Hepatocyte (in vitro differentiated cells): ENCODE results near the gene CIDEB. TPM values are rescaled to one million over a fixed set of nuclear protein-coding genes. Genes with fewer than 3 reads are reported as not detected.

ENCODE experiments used
- DNase-seq: peaks from one replicate; pipeline ENCODE4 v3.0.0-alpha.2; 2016; ENCODE audit warnings: low spot score
- H2AFZ ChIP-seq: fragments of 200-600 bp; sonication (generic); 2 replicates; pipeline ENCODE4 v1.6.0; 2016; ENCODE audit warnings: antibody characterized with exemption, mild to moderate bottlenecking
- H3K27ac ChIP-seq: fragments of 200-600 bp; sonication (generic); 2 replicates; pipeline ENCODE4 v1.5.1; 2016; ENCODE audit warnings: mild to moderate bottlenecking
- H3K27me3 ChIP-seq: fragments of 200-600 bp; sonication (generic); 2 replicates; pipeline ENCODE4 v1.6.1; 2016
- H3K36me3 ChIP-seq: fragments of 200-600 bp; sonication (generic); replicated peaks from 2 replicates; pipeline ENCODE4 v1.5.1; 2016; ENCODE audit warnings: low read depth; ENCODE audit not compliant: insufficient read depth
- H3K4me1 ChIP-seq: fragments of 200-600 bp; sonication (generic); 2 replicates; pipeline ENCODE4 v1.5.1; 2016; ENCODE audit warnings: mild to moderate bottlenecking, moderate library complexity; ENCODE audit not compliant: insufficient read depth
- H3K4me2 ChIP-seq: fragments of 200-600 bp; sonication (generic); 2 replicates; pipeline ENCODE4 v1.6.0; 2016
- H3K4me3 ChIP-seq: fragments of 200-600 bp; sonication (generic); 2 replicates; pipeline ENCODE4 v1.5.1; 2016; ENCODE audit warnings: mild to moderate bottlenecking
- H3K79me2 ChIP-seq: fragments of 200-600 bp; sonication (generic); 2 replicates; pipeline ENCODE4 v1.6.0; 2017; ENCODE audit warnings: mild to moderate bottlenecking
- H3K9me2 ChIP-seq: fragments of 200-600 bp; sonication (generic); replicated peaks from 2 replicates; pipeline ENCODE4 v1.6.0; 2017; ENCODE audit warnings: mild to moderate bottlenecking; ENCODE audit not compliant: insufficient read depth
- H3K9me3 ChIP-seq: fragments of 200-600 bp; sonication (generic); 2 replicates; pipeline ENCODE4 v1.5.1; 2016; ENCODE audit warnings: low read depth, mild to moderate bottlenecking
- H4K20me1 ChIP-seq: fragments of 200-600 bp; sonication (generic); 2 replicates; pipeline ENCODE4 v1.6.0; 2016; ENCODE audit warnings: mild to moderate bottlenecking; ENCODE audit not compliant: insufficient read depth, poor library complexity, severe bottlenecking
- EZH2 ChIP-seq: fragments of 200-600 bp; sonication (generic); IDR thresholded peaks from 2 replicates; pipeline ENCODE4 v1.6.1; 2016; ENCODE audit warnings: antibody characterized with exemption, mild to moderate bottlenecking, borderline replicate concordance
- EZH2phosphoT487 ChIP-seq: fragments of 200-600 bp; sonication (generic); IDR thresholded peaks from one replicate; pipeline ENCODE4 v1.6.1; 2018; ENCODE audit warnings: antibody characterized with exemption, mild to moderate bottlenecking, low read depth, moderate library complexity; ENCODE audit not compliant: unreplicated experiment, severe bottlenecking
- WGBS: methylation state at CpG from one replicate; pipeline ENCODE4 v1.1.6; 2016; ENCODE audit warnings: low lambda C conversion rate; ENCODE audit errors: missing lambda C conversion rate; 5-methylcytosine and 5-hydroxymethylcytosine counted together
- polyA plus RNA-seq: library from polyadenylated mRNA; unstranded; fragments of >200 nt; fragmentation: Nextera tagmentation; extraction: Ambion mirVana; gene quantifications from 2 replicates; pipeline ENCODE4 v1.2.1, GENCODE V29; 2016
- total RNA-seq: library from RNA; depleted of rRNA; stranded (reverse); fragments of >200 nt; gene quantifications from 2 replicates; pipeline ENCODE4 v1.2.3, GENCODE V29; 2014
- TF ChIP-seq, protein P1 (sequence below): fragments of 200-600 bp; sonication (generic); IDR thresholded peaks from 2 replicates; pipeline ENCODE4 v1.5.1; 2016; ENCODE audit warnings: antibody characterized with exemption, mild to moderate bottlenecking; ENCODE audit not compliant: poor library complexity

CIDEB gene
- total and polyA plus RNA-seq, 2 experiments from 2014 or later = 43.0 to 59.9 TPM

- TF ChIP-seq EZH2phosphoT487 = no peak
- TF ChIP-seq EZH2 = no peak
- TF ChIP-seq, protein P1, sequence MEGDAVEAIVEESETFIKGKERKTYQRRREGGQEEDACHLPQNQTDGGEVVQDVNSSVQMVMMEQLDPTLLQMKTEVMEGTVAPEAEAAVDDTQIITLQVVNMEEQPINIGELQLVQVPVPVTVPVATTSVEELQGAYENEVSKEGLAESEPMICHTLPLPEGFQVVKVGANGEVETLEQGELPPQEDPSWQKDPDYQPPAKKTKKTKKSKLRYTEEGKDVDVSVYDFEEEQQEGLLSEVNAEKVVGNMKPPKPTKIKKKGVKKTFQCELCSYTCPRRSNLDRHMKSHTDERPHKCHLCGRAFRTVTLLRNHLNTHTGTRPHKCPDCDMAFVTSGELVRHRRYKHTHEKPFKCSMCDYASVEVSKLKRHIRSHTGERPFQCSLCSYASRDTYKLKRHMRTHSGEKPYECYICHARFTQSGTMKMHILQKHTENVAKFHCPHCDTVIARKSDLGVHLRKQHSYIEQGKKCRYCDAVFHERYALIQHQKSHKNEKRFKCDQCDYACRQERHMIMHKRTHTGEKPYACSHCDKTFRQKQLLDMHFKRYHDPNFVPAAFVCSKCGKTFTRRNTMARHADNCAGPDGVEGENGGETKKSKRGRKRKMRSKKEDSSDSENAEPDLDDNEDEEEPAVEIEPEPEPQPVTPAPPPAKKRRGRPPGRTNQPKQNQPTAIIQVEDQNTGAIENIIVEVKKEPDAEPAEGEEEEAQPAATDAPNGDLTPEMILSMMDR = no peak
- H3K9me2 ChIP-seq = no peaks in the 10 kb centered on the region
- H3K79me2 ChIP-seq = peaks cover 29% of the 10 kb centered on the region
- H3K27ac ChIP-seq = peak overlapping the region; percentile 88
- H2AFZ ChIP-seq = peak overlapping the region; percentile 67
- peaks cover 20% of the 10 kb centered on the region for H3K4me1 ChIP-seq
- 40% methylated on average over 16 of the region's 16 CpGs for WGBS
- DNase-seq = no peak
- H3K9me3 ChIP-seq = no peaks in the 10 kb centered on the region
- peak overlapping the region; percentile 87 for H3K4me3 ChIP-seq
- H3K36me3 ChIP-seq = no peaks in the 10 kb centered on the region
- H3K4me2 ChIP-seq = peak overlapping the region; percentile 85
- no peaks in the 10 kb centered on the region for H4K20me1 ChIP-seq
- no peaks in the 10 kb centered on the region for H3K27me3 ChIP-seq
Observed at GRCh38 chr14:24300326-24300980, 7.3 kb downstream of the CIDEB start.

- Histone ChIP-seq H4K20me1 (no peaks in the 10 kb centered on the region), H3K79me2 (peaks cover 29% of the 10 kb centered on the region), H3K4me3 (peak within 1 kb of the TSS; percentile 87), H3K9me2 (no peaks in the 10 kb centered on the region), H3K27me3 (no peaks in the 10 kb centered on the region), H3K4me1 (peaks cover 20% of the 10 kb centered on the region), H3K27ac (peak within 1 kb of the TSS; percentile 95), H2AFZ (peak within 1 kb of the TSS; percentile 67), H3K4me2 (peak within 1 kb of the TSS; percentile 85), H3K36me3 (no peaks in the 10 kb centered on the region), H3K9me3 (no peaks in the 10 kb centered on the region)
- TF ChIP-seq EZH2phosphoT487 (no peak), EZH2 (no peak)
- TF ChIP-seq, protein P1 = no peak
- peak; percentile 96 for DNase-seq
- 2% methylated on average over 75 of the region's 75 CpGs for WGBS
Observed at GRCh38 chr14:24299255-24300191, 8.3 kb downstream of the CIDEB start, which contains the start of the genes DHRS1 and NOP9. TSS of gene DHRS1 (minus strand) at chr14:24299780. CDS start at chr14:24299106, 674 bp downstream. TSS of gene NOP9 (plus strand) at chr14:24299850. CDS start at chr14:24299955, 105 bp downstream.

DNA sequence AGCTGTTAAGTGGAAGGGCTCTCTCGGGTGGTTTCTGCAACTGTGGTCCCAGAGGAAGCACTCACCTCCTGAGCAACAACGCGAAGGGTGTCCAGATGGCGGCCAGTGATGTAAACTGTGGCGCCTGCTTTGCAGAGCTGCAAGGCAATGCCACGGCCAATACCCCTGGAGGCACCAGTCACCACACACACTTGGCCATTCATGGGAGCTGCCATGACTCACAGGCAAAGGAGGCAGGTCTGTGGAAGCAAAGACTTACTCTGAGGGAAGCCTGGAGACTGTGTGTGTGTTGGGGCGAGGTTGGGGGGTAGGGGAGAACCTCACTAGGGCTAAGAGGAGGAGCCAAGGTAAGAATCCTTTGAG lies 8.9 kb downstream of the CIDEB start:
- Histone ChIP-seq H3K27ac (peak overlapping the region; percentile 95), H3K27me3 (no peaks in the 10 kb centered on the region), H2AFZ (peak overlapping the region; percentile 58), H3K9me2 (no peaks in the 10 kb centered on the region), H3K9me3 (no peaks in the 10 kb centered on the region), H3K79me2 (peaks cover 29% of the 10 kb centered on the region), H3K4me3 (peak overlapping the region; percentile 86), H3K36me3 (no peaks in the 10 kb centered on the region), H3K4me1 (peaks cover 20% of the 10 kb centered on the region), H4K20me1 (no peaks in the 10 kb centered on the region), H3K4me2 (peak overlapping the region; percentile 85)
- DNase-seq = peak; percentile 58
- 70% methylated on average over 7 of the region's 7 CpGs for WGBS
- TF ChIP-seq EZH2 (no peak), EZH2phosphoT487 (no peak)
- TF ChIP-seq, protein P1 = no peak
